Mucosa of descending colon (tissue), 3 donors: Measurements from ENCODE around the gene GSS. TPM values are rescaled to one million over a fixed set of nuclear protein-coding genes. Genes with fewer than 3 reads are reported as not detected.

Source experiments
- ATAC-seq: fragments of 200-7000 bp; cut with Tn5 transposase; one replicate; pipeline ENCODE4 v1.9.1; 2020; ENCODE audit warnings: mild to moderate bottlenecking, moderate library complexity
- DNase-seq, 3 donors: peaks; one replicate each; pipeline ENCODE4 v3.0.0-alpha.2; 2020
- H3K36me3 ChIP-seq: fragments of 200-600 bp; one replicate; pipeline ENCODE4 v1.8.0; 2021; ENCODE audit warnings: low read depth, mild to moderate bottlenecking
- H3K4me1 ChIP-seq: fragments of 200-600 bp; one replicate; pipeline ENCODE4 v1.8.0; 2021; ENCODE audit warnings: low read depth, mild to moderate bottlenecking
- H3K4me3 ChIP-seq: fragments of 200-600 bp; one replicate; pipeline ENCODE4 v1.8.0; 2021; ENCODE audit warnings: mild to moderate bottlenecking
- H3K9me3 ChIP-seq: fragments of 200-600 bp; one replicate; pipeline ENCODE4 v1.8.0; 2021; ENCODE audit warnings: mild to moderate bottlenecking
- CTCF ChIP-seq: fragments of 200-600 bp; IDR thresholded peaks from one replicate; pipeline ENCODE4 v1.8.0; 2022; ENCODE audit warnings: antibody characterized with exemption, mild to moderate bottlenecking
- intact Hi-C, 2 donors: fragments of 100-400 bp; cut with DNase I in 1 of 2; cut with micrococcal nuclease in 1 of 2; formaldehyde crosslinking; loops; one replicate each; pipeline versions ENCODE4 v1.11.0 to v1.11.1; 2022; cut with DNase I, micrococcal nuclease
- total RNA-seq, 3 donors: library from RNA; stranded (reverse); fragmentation: NEBNext Ultra II Directional in 2 of 3; extraction: Animal tissue kit (Norgen Biotek cat#: 25700) in 2 of 3; gene quantifications; one replicate each; pipeline versions ENCODE4 v1.2.1 to v1.2.4, GENCODE V29; 2021 to 2023
- donor health status: DM: no; HTN: no; CAD: no; lungs with moderate emphysema.
- donor health status: DM: no; HTN: no; CAD: no.
- donor health status: DM: no; HTN: yes; CAD: no.

The GSS gene
- total RNA-seq, 3 donors from 2014 or later: 45.2 to 97.3 (median 91.8) TPM

GRCh38 chr20:34979366-34980153 is 24.0 kb upstream of the GSS start:
- no peak for TF ChIP-seq CTCF
- peak; percentile 30 to 64 (median 47) for DNase-seq
- no peak overlapping the region for H3K4me3 ChIP-seq
- H3K4me1 ChIP-seq: peaks cover 16% of the 10 kb centered on the region
- peak; percentile 19 for ATAC-seq
- no peaks in the 10 kb centered on the region for H3K9me3 ChIP-seq
- intact Hi-C loops: no loop called here
- H3K36me3 ChIP-seq: no peaks in the 10 kb centered on the region

GRCh38 chr20:34978092-34978744 is 22.6 kb upstream of the GSS start:
- no peaks in the 10 kb centered on the region for H3K36me3 ChIP-seq
- DNase-seq (peak in 2 of 3 donors; percentile 3 to 6), ATAC-seq (no peak)
- no peak for TF ChIP-seq CTCF
- no peak overlapping the region for H3K4me3 ChIP-seq
- intact Hi-C loops: no loop called here
- peaks cover 3% of the 10 kb centered on the region for H3K4me1 ChIP-seq
- H3K9me3 ChIP-seq: no peaks in the 10 kb centered on the region

- no peaks in the 10 kb centered on the region for H3K9me3 ChIP-seq
- ATAC-seq: no peak
- intact Hi-C loops: no loop called here
Observed at GRCh38 chr20:34977365-34978091, 21.9 kb upstream of the GSS start.

GRCh38 chr20:34976286-34976685 is 20.7 kb upstream of the GSS start:
- TF ChIP-seq CTCF: no peak
- intact Hi-C loops: no loop called here
- H3K4me1 ChIP-seq: no peaks in the 10 kb centered on the region
- H3K9me3 ChIP-seq: no peaks in the 10 kb centered on the region
- ATAC-seq (no peak), DNase-seq (peak in 1 of 3 donors; percentile 12)
- H3K36me3 ChIP-seq: no peaks in the 10 kb centered on the region
- no peak overlapping the region for H3K4me3 ChIP-seq

More at GRCh38 chr20:34977365-34978091, 21.9 kb upstream of the GSS start:
- H3K4me1 ChIP-seq: no peaks in the 10 kb centered on the region
- no peak for TF ChIP-seq CTCF
- H3K4me3 ChIP-seq: no peak overlapping the region
- DNase-seq: peak in 1 of 3 donors; percentile 22
- no peaks in the 10 kb centered on the region for H3K36me3 ChIP-seq

GRCh38 chr20:34974246-34974645 is 18.6 kb upstream of the GSS start:
- no peaks in the 10 kb centered on the region for H3K36me3 ChIP-seq
- intact Hi-C loops: no loop called here
- H3K4me3 ChIP-seq: no peak overlapping the region
- H3K4me1 ChIP-seq: no peaks in the 10 kb centered on the region
- TF ChIP-seq CTCF: no peak
- ATAC-seq: no peak
- no peaks in the 10 kb centered on the region for H3K9me3 ChIP-seq
- DNase-seq: no peak
